HL-60 (cell line): ENCODE data around the gene AFAP1.

ENCODE experiments used
- DNase-seq, 2 experiments: peaks; one replicate each; pipeline ENCODE4 v3.0.0-alpha.2; 2010 to 2020; ENCODE audit warnings: low read depth in 1 of 2, low spot score in 1 of 2
- H3K27ac ChIP-seq: fragments of 250-450 bp; sonication (Bioruptor Pico); replicated peaks from 2 replicates; pipeline ENCODE4 v1.5.1; 2020; ENCODE audit warnings: mild to moderate bottlenecking, moderate library complexity
- H3K27me3 ChIP-seq: fragments of 250-450 bp; sonication (Bioruptor Pico); 2 replicates; pipeline ENCODE4 v1.5.1; 2021; ENCODE audit warnings: mild to moderate bottlenecking, moderate library complexity; ENCODE audit not compliant: insufficient read depth, poor library complexity, severe bottlenecking
- H3K4me3 ChIP-seq: replicated peaks from 2 replicates; pipeline ENCODE4 v1.5.1; 2011; ENCODE audit warnings: mild to moderate bottlenecking, control low read depth, low read length; ENCODE audit not compliant: insufficient read depth
- GABPA ChIP-seq: IDR thresholded peaks from 2 replicates; pipeline ENCODE4 v1.6.1; 2012; ENCODE audit warnings: low read depth
- POLR2AphosphoS5 ChIP-seq: IDR thresholded peaks from 2 replicates; pipeline ENCODE4 v1.6.1; 2012; ENCODE audit warnings: low read depth
- SPI1 ChIP-seq: IDR thresholded peaks from 2 replicates; pipeline ENCODE4 v1.6.1; 2012; ENCODE audit warnings: low read depth, mild to moderate bottlenecking, borderline replicate concordance
- TF ChIP-seq, protein P1 (sequence below): IDR thresholded peaks from 2 replicates; pipeline ENCODE4 v1.6.1; 2012; ENCODE audit warnings: low read depth; ENCODE audit not compliant: insufficient replicate concordance
- TF ChIP-seq, protein P2 (sequence below): IDR thresholded peaks from one replicate; pipeline ENCODE4 v1.5.1; 2011; ENCODE audit warnings: low read length, control low read depth, inconsistent platforms; ENCODE audit not compliant: insufficient read depth

The AFAP1 gene

DNA sequence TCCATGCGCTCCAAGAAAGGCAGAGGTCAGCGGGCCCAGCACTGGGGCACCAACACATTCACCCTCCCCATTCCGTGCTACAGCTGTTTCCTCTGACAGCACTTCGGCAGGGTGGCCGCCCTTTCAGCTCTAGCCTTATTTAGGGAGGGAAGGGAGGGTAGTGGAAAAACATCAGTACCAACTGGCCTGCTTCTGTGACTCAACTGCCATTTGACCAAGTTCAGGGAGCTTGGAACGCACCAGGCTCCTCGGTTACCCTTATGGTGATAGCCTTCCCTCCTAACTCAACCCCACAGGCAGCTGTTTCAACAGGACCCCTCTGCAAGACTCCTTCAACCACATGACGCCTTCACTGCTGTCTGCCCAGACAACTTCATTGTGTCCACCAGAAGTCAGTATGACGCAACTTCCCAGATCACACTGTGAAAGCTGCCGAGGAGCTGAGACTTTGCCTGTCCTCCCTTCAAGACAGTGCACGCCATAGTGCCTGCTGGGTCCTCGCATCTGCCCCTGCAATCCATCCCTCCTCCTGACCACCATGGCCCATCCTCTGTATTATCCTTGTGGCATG is 132.2 kb downstream of the AFAP1 start:
- DNase-seq = no peak
- Histone ChIP-seq H3K27me3 (peaks cover 2% of the 10 kb centered on the region), H3K4me3 (no peak overlapping the region), H3K27ac (no peak overlapping the region)
- TF ChIP-seq, protein P1, sequence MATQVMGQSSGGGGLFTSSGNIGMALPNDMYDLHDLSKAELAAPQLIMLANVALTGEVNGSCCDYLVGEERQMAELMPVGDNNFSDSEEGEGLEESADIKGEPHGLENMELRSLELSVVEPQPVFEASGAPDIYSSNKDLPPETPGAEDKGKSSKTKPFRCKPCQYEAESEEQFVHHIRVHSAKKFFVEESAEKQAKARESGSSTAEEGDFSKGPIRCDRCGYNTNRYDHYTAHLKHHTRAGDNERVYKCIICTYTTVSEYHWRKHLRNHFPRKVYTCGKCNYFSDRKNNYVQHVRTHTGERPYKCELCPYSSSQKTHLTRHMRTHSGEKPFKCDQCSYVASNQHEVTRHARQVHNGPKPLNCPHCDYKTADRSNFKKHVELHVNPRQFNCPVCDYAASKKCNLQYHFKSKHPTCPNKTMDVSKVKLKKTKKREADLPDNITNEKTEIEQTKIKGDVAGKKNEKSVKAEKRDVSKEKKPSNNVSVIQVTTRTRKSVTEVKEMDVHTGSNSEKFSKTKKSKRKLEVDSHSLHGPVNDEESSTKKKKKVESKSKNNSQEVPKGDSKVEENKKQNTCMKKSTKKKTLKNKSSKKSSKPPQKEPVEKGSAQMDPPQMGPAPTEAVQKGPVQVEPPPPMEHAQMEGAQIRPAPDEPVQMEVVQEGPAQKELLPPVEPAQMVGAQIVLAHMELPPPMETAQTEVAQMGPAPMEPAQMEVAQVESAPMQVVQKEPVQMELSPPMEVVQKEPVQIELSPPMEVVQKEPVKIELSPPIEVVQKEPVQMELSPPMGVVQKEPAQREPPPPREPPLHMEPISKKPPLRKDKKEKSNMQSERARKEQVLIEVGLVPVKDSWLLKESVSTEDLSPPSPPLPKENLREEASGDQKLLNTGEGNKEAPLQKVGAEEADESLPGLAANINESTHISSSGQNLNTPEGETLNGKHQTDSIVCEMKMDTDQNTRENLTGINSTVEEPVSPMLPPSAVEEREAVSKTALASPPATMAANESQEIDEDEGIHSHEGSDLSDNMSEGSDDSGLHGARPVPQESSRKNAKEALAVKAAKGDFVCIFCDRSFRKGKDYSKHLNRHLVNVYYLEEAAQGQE = no peak
- no peak for TF ChIP-seq SPI1

DNA sequence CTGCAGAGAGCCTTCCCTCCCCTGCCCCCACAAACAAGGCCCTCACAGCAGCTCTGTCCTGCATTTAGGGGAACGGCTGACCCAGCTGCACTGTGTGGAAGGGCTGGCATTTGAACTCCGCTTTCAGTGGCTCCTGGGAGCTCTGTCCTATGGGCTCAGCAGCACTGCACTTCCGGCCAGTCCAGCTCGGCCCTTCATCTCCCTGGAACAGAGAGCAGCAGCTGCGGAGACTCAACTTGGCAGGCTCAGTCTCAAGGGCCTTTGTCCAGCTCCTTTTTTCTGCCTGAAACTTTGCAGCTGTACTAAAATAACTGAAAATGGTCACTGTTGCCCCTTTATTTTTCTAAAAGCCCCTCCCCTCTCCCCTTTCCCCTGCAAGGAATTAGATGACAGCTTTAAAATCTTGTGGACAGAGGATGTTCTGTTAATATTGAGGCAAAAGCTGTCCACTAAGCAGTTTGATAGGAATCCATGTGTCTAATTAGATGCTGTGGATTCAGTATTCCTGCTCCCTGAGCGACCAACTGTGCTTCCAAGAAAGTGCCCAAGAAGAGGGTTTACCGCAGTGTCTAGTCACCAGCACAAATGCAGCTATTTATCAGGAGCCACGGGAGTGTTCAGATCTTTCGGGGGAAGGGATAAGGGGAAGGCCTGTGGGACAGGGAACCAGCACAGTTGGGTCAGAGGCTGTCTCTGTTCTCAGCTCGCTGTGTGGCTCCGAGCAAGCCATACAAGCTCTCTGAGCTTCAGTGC is 133.1 kb downstream of the AFAP1 start:
- Histone ChIP-seq H3K27ac (no peak overlapping the region), H3K27me3 (peaks cover 2% of the 10 kb centered on the region), H3K4me3 (no peak overlapping the region)
- no peak for TF ChIP-seq POLR2AphosphoS5
- no peak for DNase-seq

DNA sequence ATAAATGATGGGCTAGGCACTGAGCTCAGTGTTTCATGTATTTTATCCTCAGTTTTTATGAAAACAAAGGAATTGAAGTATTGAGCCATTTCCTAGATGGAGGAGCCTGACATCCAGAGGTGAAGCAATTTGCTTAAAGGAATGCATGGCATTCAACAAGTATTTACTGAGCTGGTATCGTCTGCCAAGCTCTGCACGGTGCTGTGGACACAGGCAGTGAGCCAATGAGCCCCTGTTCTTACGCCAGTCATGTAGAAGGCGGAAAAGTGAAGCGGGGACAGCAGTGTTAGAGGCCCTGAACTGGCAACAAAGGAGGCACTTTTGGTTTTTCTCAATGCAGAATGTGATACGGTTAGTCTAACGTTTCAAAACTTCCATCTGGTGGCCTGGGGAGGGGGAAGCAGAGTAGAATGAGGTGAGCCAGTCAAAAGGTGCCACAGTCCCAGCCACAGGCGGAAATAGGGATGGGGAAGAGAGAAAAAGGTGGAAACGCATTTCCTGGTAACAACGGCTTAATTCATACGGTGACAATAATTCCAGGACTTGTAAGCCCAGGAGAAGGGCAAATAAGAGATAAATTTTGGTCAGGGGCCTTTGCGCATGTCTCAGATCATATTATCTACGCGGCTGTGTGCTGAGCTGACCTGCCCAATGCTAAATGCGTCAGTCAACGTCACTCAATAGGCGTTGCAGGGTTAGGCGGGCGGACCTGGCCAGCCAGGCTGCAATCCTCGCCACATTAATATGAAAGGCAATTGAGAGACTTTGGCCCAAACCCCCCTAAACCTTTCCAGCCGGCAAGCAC is 133.9 kb downstream of the AFAP1 start:
- no peak for DNase-seq
- Histone ChIP-seq H3K27ac (no peak overlapping the region), H3K27me3 (peaks cover 2% of the 10 kb centered on the region), H3K4me3 (no peak overlapping the region)
- TF ChIP-seq, protein P1 = no peak
- no peak for TF ChIP-seq POLR2AphosphoS5
- TF ChIP-seq GABPA = no peak

DNA sequence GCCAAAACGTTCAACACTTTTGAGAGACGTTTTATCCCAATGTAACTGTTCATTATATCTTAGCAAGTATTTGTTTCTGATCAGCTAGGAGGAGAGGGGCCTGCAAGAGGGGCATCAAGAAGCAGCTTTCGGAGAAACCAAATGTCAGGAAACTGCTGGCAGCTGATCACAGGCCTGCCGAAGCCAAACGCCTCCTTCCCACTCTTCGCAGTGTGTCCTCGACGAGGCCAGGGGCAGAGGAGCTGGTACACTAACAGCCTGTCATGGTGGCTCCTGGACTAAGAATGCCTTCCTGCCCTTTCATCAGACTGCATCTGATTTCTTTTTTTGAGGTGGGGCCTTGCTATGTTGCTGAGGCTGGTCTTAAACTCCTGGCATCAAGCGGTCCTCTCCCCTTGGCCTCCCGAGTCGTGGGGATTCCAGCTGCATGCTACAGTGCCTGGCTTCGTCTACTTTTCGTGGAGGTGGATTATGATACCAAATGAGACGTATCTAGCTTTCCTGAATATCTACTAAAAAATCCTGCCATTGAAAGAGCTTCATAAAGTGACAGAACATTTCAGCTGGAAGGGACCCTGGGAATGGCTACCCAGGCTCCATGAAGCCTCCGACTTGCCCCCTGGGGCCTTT is 134.8 kb downstream of the AFAP1 start:
- H3K27me3 ChIP-seq = peaks cover 2% of the 10 kb centered on the region
- no peak overlapping the region for H3K27ac ChIP-seq
- DNase-seq = no peak
- no peak overlapping the region for H3K4me3 ChIP-seq
- TF ChIP-seq SPI1 = no peak
- no peak for TF ChIP-seq GABPA
- TF ChIP-seq, protein P2, sequence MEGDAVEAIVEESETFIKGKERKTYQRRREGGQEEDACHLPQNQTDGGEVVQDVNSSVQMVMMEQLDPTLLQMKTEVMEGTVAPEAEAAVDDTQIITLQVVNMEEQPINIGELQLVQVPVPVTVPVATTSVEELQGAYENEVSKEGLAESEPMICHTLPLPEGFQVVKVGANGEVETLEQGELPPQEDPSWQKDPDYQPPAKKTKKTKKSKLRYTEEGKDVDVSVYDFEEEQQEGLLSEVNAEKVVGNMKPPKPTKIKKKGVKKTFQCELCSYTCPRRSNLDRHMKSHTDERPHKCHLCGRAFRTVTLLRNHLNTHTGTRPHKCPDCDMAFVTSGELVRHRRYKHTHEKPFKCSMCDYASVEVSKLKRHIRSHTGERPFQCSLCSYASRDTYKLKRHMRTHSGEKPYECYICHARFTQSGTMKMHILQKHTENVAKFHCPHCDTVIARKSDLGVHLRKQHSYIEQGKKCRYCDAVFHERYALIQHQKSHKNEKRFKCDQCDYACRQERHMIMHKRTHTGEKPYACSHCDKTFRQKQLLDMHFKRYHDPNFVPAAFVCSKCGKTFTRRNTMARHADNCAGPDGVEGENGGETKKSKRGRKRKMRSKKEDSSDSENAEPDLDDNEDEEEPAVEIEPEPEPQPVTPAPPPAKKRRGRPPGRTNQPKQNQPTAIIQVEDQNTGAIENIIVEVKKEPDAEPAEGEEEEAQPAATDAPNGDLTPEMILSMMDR = no peak
- TF ChIP-seq POLR2AphosphoS5 = no peak
- TF ChIP-seq, protein P1 = no peak
